ENCODE measurements around the gene GYG2.

The GYG2 gene

GRCh38 chrX:2931155-2931554 lies 102.4 kb downstream of the GYG2 start:
- Histone ChIP-seq H3K9me3 (ENCODE audit: low read length) (no peaks in the 10 kb centered on the region), H3K4me2 (ENCODE audit: low read length) (no peak overlapping the region), H3K4me1 (ENCODE audit: insufficient read depth, low read length, severe bottlenecking) (no peaks in the 10 kb centered on the region), H3K4me3 (ENCODE audit: low read depth, low read length, poor library complexity, severe bottlenecking) (no peak overlapping the region), H3K27ac (ENCODE audit: low read depth, low read length, poor library complexity, severe bottlenecking) (no peak overlapping the region), H3F3A (ENCODE audit: insufficient read depth, low read length) (no peaks in the 10 kb centered on the region), H3K27me3 (ENCODE audit: insufficient read depth, low read length) (no peaks in the 10 kb centered on the region), H3K36me3 (ENCODE audit: insufficient read depth, low read length) (no peaks in the 10 kb centered on the region), H4K20me1 (ENCODE audit: insufficient read depth, low read length) (no peaks in the 10 kb centered on the region), H2AFZ (ENCODE audit: low read length) (no peak overlapping the region), H3K9ac (ENCODE audit: low read length) (no peak overlapping the region), H3K79me2 (ENCODE audit: insufficient read depth, low read length) (no peaks in the 10 kb centered on the region), H3K9me2 (ENCODE audit: low read depth, low read length) (no peaks in the 10 kb centered on the region)
- TF ChIP-seq EZH2 (IDR thresholded peaks at IDR 0.05; ENCODE audit: borderline replicate concordance, low read length) (no peak), CTCF (IDR thresholded peaks at IDR 0.05; ENCODE audit: low read length) (no peak)

- Histone ChIP-seq H3K9me3 (ENCODE audit: low read length) (no peaks in the 10 kb centered on the region), H2AFZ (ENCODE audit: low read length) (no peak overlapping the region), H3K79me2 (ENCODE audit: insufficient read depth, low read length) (no peaks in the 10 kb centered on the region), H3K27me3 (ENCODE audit: insufficient read depth, low read length) (no peaks in the 10 kb centered on the region), H3K4me3 (ENCODE audit: low read depth, low read length, poor library complexity, severe bottlenecking) (no peak overlapping the region), H3K4me1 (ENCODE audit: insufficient read depth, low read length, severe bottlenecking) (no peaks in the 10 kb centered on the region), H3K9me2 (ENCODE audit: low read depth, low read length) (no peaks in the 10 kb centered on the region), H3K36me3 (ENCODE audit: insufficient read depth, low read length) (no peaks in the 10 kb centered on the region), H3K9ac (ENCODE audit: low read length) (no peak overlapping the region), H3F3A (ENCODE audit: insufficient read depth, low read length) (no peaks in the 10 kb centered on the region), H4K20me1 (ENCODE audit: insufficient read depth, low read length) (no peaks in the 10 kb centered on the region), H3K27ac (ENCODE audit: low read depth, low read length, poor library complexity, severe bottlenecking) (no peak overlapping the region), H3K4me2 (ENCODE audit: low read length) (no peak overlapping the region)
- TF ChIP-seq EZH2 (IDR thresholded peaks at IDR 0.05; ENCODE audit: borderline replicate concordance, low read length), result no peak
- no peak for TF ChIP-seq CTCF (IDR thresholded peaks at IDR 0.05; ENCODE audit: low read length)
These were observed 102.9 kb downstream of the GYG2 start for GRCh38 chrX:2931612-2932011.

Measured in OCI-LY1 (cell line).